GM18519 (cell line): ENCODE data around the gene CD19.
"Not testable (repeated sequence)": the region's sequence is repeated elsewhere in the genome, so short reads cannot be mapped to it uniquely, and the experiment has no call there.

Source experiments
- ATAC-seq: cut with Tn5 transposase; IDR thresholded peaks from one replicate; pipeline ENCODE4 v1.9.1; 2021; ENCODE audit warnings: mild to moderate bottlenecking, moderate library complexity; ENCODE audit not compliant: unreplicated experiment, low FRiP score

CD19 gene

GRCh38 chr16:28935924-28936783, 4.4 kb downstream of the CD19 start:
- peak; percentile 74 for ATAC-seq

GRCh38 chr16:28936784-28937155, 5.0 kb downstream of the CD19 start:
- ATAC-seq: no peak

GRCh38 chr16:28937222-28937876, 5.6 kb downstream of the CD19 start:
- ATAC-seq: no peak

GRCh38 chr16:28938721-28939120, 7.0 kb downstream of the CD19 start:
- ATAC-seq: no peak

GRCh38 chr16:28939825-28940224, 8.1 kb downstream of the CD19 start:
- not testable (repeated sequence) for ATAC-seq

GRCh38 chr16:28943281-28943680, 11.5 kb downstream of the CD19 start:
- no peak for ATAC-seq

GRCh38 chr16:28946681-28947080, 14.9 kb downstream of the CD19 start:
- no peak for ATAC-seq

- ATAC-seq: peak; percentile 77
These were observed 19.1 kb downstream of the CD19 start, which contains the start of gene NFATC2IP for GRCh38 chr16:28950648-28951409. Gene NFATC2IP (plus strand): TSS chr16:28950937. CDS start chr16:28951012, 75 bp downstream.

- no peak for ATAC-seq
These were observed 19.7 kb downstream of the CD19 start for GRCh38 chr16:28951410-28951943.

GRCh38 chr16:28958216-28958615, 26.4 kb downstream of the CD19 start:
- ATAC-seq: no peak

- ATAC-seq: no peak
These were observed 27.1 kb downstream of the CD19 start for GRCh38 chr16:28958836-28959235.

GRCh38 chr16:28964072-28964471, 32.3 kb downstream of the CD19 start:
- ATAC-seq: no peak

GRCh38 chr16:28964496-28964895, 32.7 kb downstream of the CD19 start:
- ATAC-seq: no peak

- no peak for ATAC-seq
These were observed 35.4 kb downstream of the CD19 start for GRCh38 chr16:28967156-28967555.

- not testable (repeated sequence) for ATAC-seq
These were observed 37.9 kb downstream of the CD19 start for GRCh38 chr16:28969696-28970095.

GRCh38 chr16:28974007-28974436, 42.3 kb downstream of the CD19 start:
- ATAC-seq: no peak

GRCh38 chr16:28974437-28975157, 42.8 kb downstream of the CD19 start, which contains the start of gene SPNS1:
Gene SPNS1 (plus strand): TSS chr16:28974778. CDS start chr16:28975152, 374 bp downstream.
- peak; percentile 58 for ATAC-seq

GRCh38 chr16:28975158-28975599, 43.4 kb downstream of the CD19 start:
- ATAC-seq: peak; percentile 19

- ATAC-seq: no peak
These were observed 46.2 kb downstream of the CD19 start for GRCh38 chr16:28977703-28978662.
